ENCODE measurements around the gene AKT2. TPM values are rescaled to one million over a fixed set of nuclear protein-coding genes. Genes with fewer than 3 reads are reported as not detected.

The AKT2 gene
- total and polyA plus RNA-seq, 3 donors from 2014 or later, result 154 to 229 (median 195) TPM

GRCh38 chr19:40237791-40238190 is 47.4 kb downstream of the AKT2 start:
- 95 to 96% methylated on average over 12 to 14 of the region's 14 CpGs for WGBS, 2 donors
- no peak for TF ChIP-seq POLR2A (IDR thresholded peaks at IDR 0.05)
- DNase-seq, result no peak
- H3K27me3 ChIP-seq, result no peaks in the 10 kb centered on the region
- H3K9me3 ChIP-seq, result no peaks in the 10 kb centered on the region
- H3K4me3 ChIP-seq, result no peak overlapping the region
- H3K4me1 ChIP-seq, result peaks cover 14% of the 10 kb centered on the region
- H3K27ac ChIP-seq, result no peak overlapping the region
- H3K36me3 ChIP-seq (ENCODE audit: low read depth, missing control alignments), result no peaks in the 10 kb centered on the region
- intact Hi-C loops (cut with DNase I; ENCODE audit: low total_unique reads), result no loop called here

GRCh38 chr19:40236366-40236765 is 48.8 kb downstream of the AKT2 start:
- intact Hi-C loops (cut with DNase I; ENCODE audit: low total_unique reads), result no loop called here
- no peak for TF ChIP-seq CTCF (IDR thresholded peaks at IDR 0.05)
- no peak for TF ChIP-seq POLR2A (IDR thresholded peaks at IDR 0.05)
- 86 to 96% methylated on average over 6 of the region's 6 CpGs for WGBS, 2 donors

GRCh38 chr19:40236026-40236355 is 49.2 kb downstream of the AKT2 start:
- H3K4me1 ChIP-seq, result peaks cover 8% of the 10 kb centered on the region
- DNase-seq, result no peak
- no peak overlapping the region for H3K27ac ChIP-seq
- no peak for TF ChIP-seq CTCF (IDR thresholded peaks at IDR 0.05)
- no peak for TF ChIP-seq POLR2A (IDR thresholded peaks at IDR 0.05)
- intact Hi-C loops (cut with DNase I; ENCODE audit: low total_unique reads), result no loop called here
- 92 to 98% methylated on average over 4 to 7 of the region's 9 CpGs for WGBS, 2 donors
- no peaks in the 10 kb centered on the region for H3K27me3 ChIP-seq
- H3K4me3 ChIP-seq, result no peak overlapping the region
- no peaks in the 10 kb centered on the region for H3K9me3 ChIP-seq
- no peaks in the 10 kb centered on the region for H3K36me3 ChIP-seq (ENCODE audit: low read depth, missing control alignments)

More at GRCh38 chr19:40236366-40236765, 48.8 kb downstream of the AKT2 start:
- Histone ChIP-seq H3K27ac (no peak overlapping the region), H3K4me1 (peaks cover 5% of the 10 kb centered on the region), H3K27me3 (no peaks in the 10 kb centered on the region), H3K9me3 (no peaks in the 10 kb centered on the region), H3K36me3 (ENCODE audit: low read depth, missing control alignments) (no peaks in the 10 kb centered on the region), H3K4me3 (no peak overlapping the region)
- no peak for DNase-seq

- no peak overlapping the region for H3K4me3 ChIP-seq
- peaks cover 8% of the 10 kb centered on the region for H3K4me1 ChIP-seq
- DNase-seq, result no peak
- H3K27me3 ChIP-seq, result no peaks in the 10 kb centered on the region
- no peak for TF ChIP-seq POLR2A (IDR thresholded peaks at IDR 0.05)
- TF ChIP-seq CTCF (IDR thresholded peaks at IDR 0.05), result no peak
- no peaks in the 10 kb centered on the region for H3K9me3 ChIP-seq
- 90 to 100% methylated on average over 2 to 29 of the region's 30 CpGs for WGBS, 2 donors
- intact Hi-C loops (cut with DNase I; ENCODE audit: low total_unique reads), result no loop called here
- H3K27ac ChIP-seq, result no peak overlapping the region
- H3K36me3 ChIP-seq (ENCODE audit: low read depth, missing control alignments), result no peaks in the 10 kb centered on the region
Observed at GRCh38 chr19:40235238-40236025, 49.7 kb downstream of the AKT2 start.

- Histone ChIP-seq H3K4me1 (peaks cover 8% of the 10 kb centered on the region), H3K9me3 (no peaks in the 10 kb centered on the region), H3K4me3 (no peak overlapping the region), H3K27ac (no peak overlapping the region), H3K27me3 (no peaks in the 10 kb centered on the region), H3K36me3 (ENCODE audit: low read depth, missing control alignments) (no peaks in the 10 kb centered on the region)
- TF ChIP-seq POLR2A (IDR thresholded peaks at IDR 0.05) (no peak), CTCF (IDR thresholded peaks at IDR 0.05) (no peak)
- DNase-seq, result no peak
- intact Hi-C loops (cut with DNase I; ENCODE audit: low total_unique reads), result no loop called here
- WGBS, 2 donors, result 89 to 92% methylated on average over 20 to 22 of the region's 22 CpGs
Observed at GRCh38 chr19:40234429-40235237, 50.5 kb downstream of the AKT2 start.
